HCT116 (cell line): ENCODE results near the gene MORC1. TPM values are rescaled to one million over a fixed set of nuclear protein-coding genes. Genes with fewer than 3 reads are reported as not detected.

Experiments used
- ATAC-seq: fragments of 200-7000 bp; cut with Tn5 transposase; 2 replicates; pipeline ENCODE4 v1.9.1; 2020; ENCODE audit warnings: mild to moderate bottlenecking, moderate library complexity
- BruUV-seq: library from RNA; stranded (reverse); fragments of 400-500 nt; replicated peaks from 2 replicates; lab custom pipeline; 2021; lab: Mats Ljungman, UMichigan
- CTCF ChIA-PET: fragments of 300-600 bp; sonication (Branson Sonifier 250); formaldehyde crosslinking; loops from one replicate; lab custom pipeline; 2021; ENCODE audit warnings: antibody characterized with exemption; lab: Charles Lee
- POLR2A ChIA-PET: fragments of 300-600, 350-600 bp; sonication (Branson Sonifier 250); formaldehyde crosslinking; loops from one replicate; lab custom pipeline; 2021; ENCODE audit warnings: antibody characterized with exemption; lab: Charles Lee
- RAD21 ChIA-PET, 2 experiments: fragments of 300-600 bp; sonication (Branson Sonifier 250); formaldehyde crosslinking; loops; one replicate each; lab custom pipeline; 2023; ENCODE audit warnings: low total read pairs in 2 of 2; ENCODE audit not compliant: uncharacterized antibody in 2 of 2, unreplicated experiment in 2 of 2, low non-redundant PET in 1 of 2; lab: Charles Lee
- DNase-seq: peaks from one replicate; pipeline ENCODE4 v3.0.0-alpha.2; 2010; ENCODE audit warnings: low read depth, low spot score
- H2AFZ ChIP-seq: fragments of 200-600 bp; shearing (Covaris generic), sonication (generic); 2 replicates; pipeline ENCODE4 v1.6.1; 2017; ENCODE audit warnings: low read depth, mixed run types, mixed read lengths, antibody characterized with exemption, low read length; ENCODE audit not compliant: poor library complexity, severe bottlenecking
- H3K27ac ChIP-seq: 2 replicates; pipeline ENCODE4 v1.5.1; 2012; ENCODE audit warnings: low read depth, low read length
- H3K27me3 ChIP-seq: fragments of 200-600 bp; sonication (generic); 2 replicates; pipeline ENCODE4 v1.6.1; 2016; ENCODE audit warnings: mixed run types, low read length, mixed read lengths; ENCODE audit not compliant: insufficient read depth
- H3K36me3 ChIP-seq, 2 experiments: fragments of 200-500 bp in 1 of 2; fragments of 200-600 bp in 1 of 2; sonication (Bioruptor generic) in 1 of 2; sonication (generic) in 1 of 2; 2 replicates each; pipeline versions ENCODE4 v1.5.1 to v1.6.1; 2014 to 2016; ENCODE audit warnings: low read length in 2 of 2, inconsistent platforms in 1 of 2, mixed read lengths in 1 of 2, mixed run types in 1 of 2; ENCODE audit not compliant: insufficient read depth in 2 of 2, control insufficient read depth in 1 of 2
- H3K4me1 ChIP-seq, 2 experiments: fragments of 200-600 bp in 1 of 2; sonication (generic) in 1 of 2; 2 replicates each; pipeline versions ENCODE4 v1.5.1 to v1.6.1; 2012 to 2017; ENCODE audit warnings: low read length in 2 of 2, inconsistent platforms in 1 of 2, mild to moderate bottlenecking in 1 of 2, mixed read lengths in 1 of 2, mixed run types in 1 of 2, moderate library complexity in 1 of 2; ENCODE audit not compliant: insufficient read depth in 2 of 2, control insufficient read depth in 1 of 2
- H3K4me2 ChIP-seq: fragments of 200-600 bp; sonication (generic); 2 replicates; pipeline ENCODE4 v1.6.1; 2017; ENCODE audit warnings: mixed run types, low read length, mixed read lengths
- H3K4me3 ChIP-seq, 2 experiments: fragments of 200-600 bp in 1 of 2; sonication (generic) in 1 of 2; replicated peaks in 1 of 2; 2 replicates each; pipeline ENCODE4 v1.5.1; 2011 to 2016; ENCODE audit warnings: low read length in 2 of 2, control low read depth in 1 of 2, low read depth in 1 of 2, mild to moderate bottlenecking in 1 of 2, mixed read lengths in 1 of 2, mixed run types in 1 of 2
- H3K79me2 ChIP-seq: fragments of 200-600 bp; sonication (generic); 2 replicates; pipeline ENCODE4 v1.6.1; 2017; ENCODE audit warnings: mild to moderate bottlenecking, mixed run types, low read length, moderate library complexity, mixed read lengths; ENCODE audit not compliant: insufficient read depth
- H3K9ac ChIP-seq: fragments of 200-600 bp; sonication (generic); 2 replicates; pipeline ENCODE4 v1.6.1; 2016; ENCODE audit warnings: low read length, mixed read lengths
- H3K9me2 ChIP-seq: fragments of 200-600 bp; sonication (generic), shearing (Covaris generic); 2 replicates; pipeline ENCODE4 v1.6.1; 2017; ENCODE audit warnings: mixed run types, mild to moderate bottlenecking, moderate library complexity; ENCODE audit not compliant: insufficient read depth
- H3K9me3 ChIP-seq, 2 experiments: fragments of 200-500 bp in 1 of 2; fragments of 200-600 bp in 1 of 2; sonication (Bioruptor generic) in 1 of 2; sonication (generic) in 1 of 2; 2 replicates each; pipeline ENCODE4 v1.6.1; 2014 to 2017; ENCODE audit warnings: low read length in 2 of 2, mixed read lengths in 2 of 2, inconsistent platforms in 1 of 2, low read depth in 1 of 2, mild to moderate bottlenecking in 1 of 2, mixed run types in 1 of 2, moderate library complexity in 1 of 2; ENCODE audit not compliant: control insufficient read depth in 1 of 2, insufficient read depth in 1 of 2
- H4K20me1 ChIP-seq: fragments of 200-600 bp; sonication (generic), shearing (Covaris generic); 2 replicates; pipeline ENCODE4 v1.6.1; 2017; ENCODE audit warnings: mixed run types, mild to moderate bottlenecking, moderate library complexity; ENCODE audit not compliant: insufficient read depth
- ELF1 ChIP-seq: IDR thresholded peaks from 2 replicates; pipeline ENCODE4 v1.6.1; 2012; ENCODE audit warnings: low read depth, borderline replicate concordance
- EZH2 ChIP-seq: fragments of 200-600 bp; sonication (generic); IDR thresholded peaks from 2 replicates; pipeline ENCODE4 v1.6.1; 2017; ENCODE audit warnings: antibody characterized with exemption, mixed run types
- JUND ChIP-seq: IDR thresholded peaks from 2 replicates; pipeline ENCODE4 v1.6.1; 2012
- POLR2AphosphoS5 ChIP-seq: IDR thresholded peaks from 2 replicates; pipeline ENCODE4 v1.6.1; 2011; ENCODE audit warnings: mild to moderate bottlenecking, low read depth, low read length, moderate library complexity
- SRF ChIP-seq: IDR thresholded peaks from 2 replicates; pipeline ENCODE4 v1.6.1; 2012; ENCODE audit warnings: low read depth
- TCF7L2 ChIP-seq: IDR thresholded peaks from 2 replicates; pipeline ENCODE4 v1.7.0; 2011; ENCODE audit warnings: borderline replicate concordance, inconsistent platforms; ENCODE audit not compliant: insufficient read depth, insufficient read length; ENCODE audit errors: extremely low read depth
- YY1 ChIP-seq: IDR thresholded peaks from 2 replicates; pipeline ENCODE4 v1.6.1; 2011; ENCODE audit warnings: low read length, low read depth, moderate library complexity, mild to moderate bottlenecking; ENCODE audit not compliant: insufficient replicate concordance; ENCODE audit errors: extremely low read depth
- intact Hi-C: fragments of 100-400 bp; cut with micrococcal nuclease; formaldehyde crosslinking; loops from 2 replicates; pipeline ENCODE4 v1.10.0; 2022
- total RNA-seq: library from RNA; stranded (reverse); gene quantifications from one replicate; pipeline ENCODE4 v1.2.1, GENCODE V29; 2021; ENCODE audit not compliant: unreplicated experiment
- TF ChIP-seq, protein P1 (sequence below): IDR thresholded peaks from 2 replicates; pipeline ENCODE4 v1.6.1; 2012; ENCODE audit warnings: low read depth

The MORC1 gene
- total RNA-seq, 1 experiment from 2014 or later = not detected

DNA sequence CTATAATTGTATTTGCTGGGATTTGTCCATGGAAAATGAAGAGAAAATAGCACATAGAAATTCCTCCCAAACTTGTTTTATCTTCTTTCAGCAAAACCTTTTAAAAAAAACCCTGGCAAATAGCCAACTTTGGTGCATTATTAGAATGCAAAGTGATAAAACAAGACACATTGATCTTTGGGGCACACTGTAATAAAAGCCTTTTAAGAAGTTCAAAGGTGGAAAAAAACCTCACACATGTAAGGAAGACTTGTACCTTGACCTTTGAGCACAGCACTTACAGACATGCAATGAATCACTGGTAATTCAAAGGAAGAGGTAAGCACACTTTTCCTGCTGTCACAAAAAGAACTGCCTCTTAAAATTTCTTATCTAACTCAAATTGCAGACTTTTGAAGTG, 8.0 kb upstream of the MORC1 start:
- TF ChIP-seq YY1 (no peak), TCF7L2 (peak; percentile 64), JUND (no peak), EZH2 (no peak), POLR2AphosphoS5 (no peak)
- Histone ChIP-seq H3K9me2 (no peaks in the 10 kb centered on the region), H2AFZ (no peak overlapping the region), H3K4me3 (no peak overlapping the region), H3K4me1 (peaks cover 0 to 7% of the 10 kb centered on the region in 2 experiments; a peak in 2 of 4 replicates), H3K27me3 (no peaks in the 10 kb centered on the region), H4K20me1 (no peaks in the 10 kb centered on the region), H3K79me2 (no peaks in the 10 kb centered on the region), H3K36me3 (no peaks in the 10 kb centered on the region), H3K9me3 (no peaks in the 10 kb centered on the region), H3K27ac (no peak overlapping the region), H3K4me2 (no peak overlapping the region), H3K9ac (no peak overlapping the region)
- ATAC-seq = no peak
- CTCF ChIA-PET = no interaction called here
- BruUV-seq = no TSS peak
- no peak for DNase-seq
- intact Hi-C loops = no loop called here
- RAD21 ChIA-PET = no interaction called here
- POLR2A ChIA-PET = no interaction called here

DNA sequence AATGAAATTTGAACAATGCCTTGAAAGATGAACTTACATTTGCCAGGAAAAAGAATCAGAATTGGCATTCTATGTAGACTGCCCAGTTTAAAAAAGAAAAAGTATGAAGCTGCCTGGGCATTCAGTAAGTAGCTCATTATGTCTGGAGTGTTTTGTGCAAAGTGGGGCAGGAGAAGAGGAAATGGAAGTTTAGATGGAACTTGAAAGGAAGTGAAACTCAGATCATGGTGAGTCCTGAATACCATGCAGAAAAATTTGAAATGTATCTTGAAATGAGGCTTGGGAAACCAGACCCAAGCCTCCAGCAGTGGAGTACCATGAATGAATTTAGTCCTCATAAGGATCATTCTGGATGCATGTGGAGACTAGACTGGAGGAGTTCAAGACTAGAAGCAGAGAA, 4.8 kb upstream of the MORC1 start:
- Histone ChIP-seq H3K79me2 (no peaks in the 10 kb centered on the region), H3K9me3 (no peaks in the 10 kb centered on the region), H3K4me1 (peaks cover 0 to 7% of the 10 kb centered on the region in 2 experiments; a peak in 2 of 4 replicates), H2AFZ (no peak overlapping the region), H3K27ac (no peak overlapping the region), H3K27me3 (no peaks in the 10 kb centered on the region), H4K20me1 (no peaks in the 10 kb centered on the region), H3K9ac (no peak overlapping the region), H3K4me3 (no peak overlapping the region), H3K4me2 (no peak overlapping the region), H3K9me2 (no peaks in the 10 kb centered on the region), H3K36me3 (no peaks in the 10 kb centered on the region)
- POLR2A ChIA-PET = no interaction called here
- no TSS peak for BruUV-seq
- CTCF ChIA-PET = no interaction called here
- RAD21 ChIA-PET = no interaction called here
- no peak for TF ChIP-seq YY1
- TF ChIP-seq, protein P1, sequence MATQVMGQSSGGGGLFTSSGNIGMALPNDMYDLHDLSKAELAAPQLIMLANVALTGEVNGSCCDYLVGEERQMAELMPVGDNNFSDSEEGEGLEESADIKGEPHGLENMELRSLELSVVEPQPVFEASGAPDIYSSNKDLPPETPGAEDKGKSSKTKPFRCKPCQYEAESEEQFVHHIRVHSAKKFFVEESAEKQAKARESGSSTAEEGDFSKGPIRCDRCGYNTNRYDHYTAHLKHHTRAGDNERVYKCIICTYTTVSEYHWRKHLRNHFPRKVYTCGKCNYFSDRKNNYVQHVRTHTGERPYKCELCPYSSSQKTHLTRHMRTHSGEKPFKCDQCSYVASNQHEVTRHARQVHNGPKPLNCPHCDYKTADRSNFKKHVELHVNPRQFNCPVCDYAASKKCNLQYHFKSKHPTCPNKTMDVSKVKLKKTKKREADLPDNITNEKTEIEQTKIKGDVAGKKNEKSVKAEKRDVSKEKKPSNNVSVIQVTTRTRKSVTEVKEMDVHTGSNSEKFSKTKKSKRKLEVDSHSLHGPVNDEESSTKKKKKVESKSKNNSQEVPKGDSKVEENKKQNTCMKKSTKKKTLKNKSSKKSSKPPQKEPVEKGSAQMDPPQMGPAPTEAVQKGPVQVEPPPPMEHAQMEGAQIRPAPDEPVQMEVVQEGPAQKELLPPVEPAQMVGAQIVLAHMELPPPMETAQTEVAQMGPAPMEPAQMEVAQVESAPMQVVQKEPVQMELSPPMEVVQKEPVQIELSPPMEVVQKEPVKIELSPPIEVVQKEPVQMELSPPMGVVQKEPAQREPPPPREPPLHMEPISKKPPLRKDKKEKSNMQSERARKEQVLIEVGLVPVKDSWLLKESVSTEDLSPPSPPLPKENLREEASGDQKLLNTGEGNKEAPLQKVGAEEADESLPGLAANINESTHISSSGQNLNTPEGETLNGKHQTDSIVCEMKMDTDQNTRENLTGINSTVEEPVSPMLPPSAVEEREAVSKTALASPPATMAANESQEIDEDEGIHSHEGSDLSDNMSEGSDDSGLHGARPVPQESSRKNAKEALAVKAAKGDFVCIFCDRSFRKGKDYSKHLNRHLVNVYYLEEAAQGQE = no peak
- no peak for TF ChIP-seq ELF1
- TF ChIP-seq SRF = no peak
- intact Hi-C loops = no loop called here
- ATAC-seq (no peak), DNase-seq (no peak)
